GM18951 (cell line): ENCODE measurements around the gene CHST7.

Experiments used
- POLR2A ChIP-seq: IDR thresholded peaks from 4 replicates; pipeline ENCODE4 v1.6.1; 2011; ENCODE audit warnings: mild to moderate bottlenecking; ENCODE audit not compliant: insufficient read length, insufficient read depth; ENCODE audit errors: extremely low read depth
- in situ Hi-C: fragments of 300-500 bp; cut with MboI; formaldehyde crosslinking; loops from one replicate; pipeline ENCODE4 v1.12.0; 2022; ENCODE audit warnings: low sequenced_read_pairs, mixed read lengths, inconsistent platforms; ENCODE audit not compliant: unreplicated experiment

Gene CHST7

DNA sequence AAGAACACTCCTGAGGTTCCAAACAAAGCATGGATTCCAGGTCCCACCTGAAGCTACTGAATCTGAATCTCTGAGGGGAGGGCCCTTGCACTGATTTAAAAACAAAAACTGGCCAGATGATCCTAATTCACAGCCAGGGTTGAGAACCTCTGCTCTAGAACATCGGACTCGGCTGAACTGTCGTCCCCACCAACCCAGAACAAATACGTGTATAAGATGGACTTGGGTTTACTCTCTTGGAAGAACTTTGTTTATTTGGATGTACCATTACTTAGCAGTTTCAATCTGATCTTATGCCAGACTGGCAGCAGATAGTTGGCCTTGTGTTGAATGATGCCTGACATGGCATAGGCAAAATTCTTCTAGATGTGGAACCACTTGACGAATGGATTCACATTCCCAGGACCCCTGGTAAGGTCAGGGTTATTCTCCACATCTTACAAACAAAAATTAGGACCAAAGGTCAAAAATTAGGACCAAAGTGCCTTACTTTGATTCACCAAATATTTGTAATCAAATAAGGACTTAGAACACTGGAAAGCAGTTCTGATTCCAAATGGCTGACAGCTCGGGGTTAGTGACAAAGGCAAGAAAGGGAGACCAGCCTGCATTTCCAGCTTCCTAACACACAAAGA is 29.0 kb downstream of the CHST7 start:
- no peak for TF ChIP-seq POLR2A
- in situ Hi-C loops, result no loop called here

DNA sequence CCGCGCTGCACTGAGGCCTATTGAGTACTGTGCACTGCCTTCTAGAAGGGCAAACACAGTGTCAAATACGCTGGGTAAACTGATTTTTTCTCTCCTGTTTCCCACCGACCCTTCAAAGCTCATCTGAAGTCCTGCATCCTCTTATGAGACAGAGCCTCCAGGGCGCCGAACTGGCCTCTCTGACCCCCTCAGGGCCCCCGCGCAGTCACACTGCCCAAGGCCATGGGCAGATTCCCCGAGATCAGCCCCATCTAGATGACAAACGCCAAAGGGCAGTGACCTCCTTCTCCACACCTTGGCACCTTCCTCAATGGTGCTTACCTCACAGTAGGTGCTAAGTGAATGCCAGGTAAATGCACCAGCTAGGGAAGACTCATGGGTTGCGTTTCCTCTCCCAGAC is 34.4 kb downstream of the CHST7 start:
- in situ Hi-C loops, result no loop called here
- no peak for TF ChIP-seq POLR2A

DNA sequence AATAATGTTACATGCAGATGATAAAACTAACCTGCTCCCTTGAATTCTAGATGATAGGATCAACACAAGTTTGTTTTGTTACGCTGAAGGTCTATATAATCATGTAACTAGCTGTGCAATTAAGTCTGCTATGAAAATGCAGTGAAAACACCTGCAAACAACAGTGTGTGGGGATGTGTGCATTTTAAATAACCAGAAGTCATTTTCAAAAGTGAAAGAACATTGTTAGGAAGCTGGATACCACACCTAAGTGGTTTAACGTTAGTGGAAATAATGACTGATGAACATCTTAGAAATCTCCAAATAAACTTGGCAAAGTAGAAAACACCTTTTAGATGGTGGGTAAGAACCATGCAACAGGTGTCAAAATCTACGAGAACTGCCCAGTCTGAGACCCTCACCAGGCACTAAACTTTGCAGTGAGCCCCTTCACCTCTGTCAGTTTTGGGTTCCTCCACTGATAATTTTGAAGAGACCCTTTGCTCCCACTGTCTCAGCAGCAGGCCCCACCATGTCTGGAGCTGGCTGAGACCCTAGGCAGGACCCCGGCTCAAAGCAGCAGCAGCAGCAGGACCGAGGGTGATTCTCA is 36.6 kb downstream of the CHST7 start:
- no peak for TF ChIP-seq POLR2A
- in situ Hi-C loops, result no loop called here

DNA sequence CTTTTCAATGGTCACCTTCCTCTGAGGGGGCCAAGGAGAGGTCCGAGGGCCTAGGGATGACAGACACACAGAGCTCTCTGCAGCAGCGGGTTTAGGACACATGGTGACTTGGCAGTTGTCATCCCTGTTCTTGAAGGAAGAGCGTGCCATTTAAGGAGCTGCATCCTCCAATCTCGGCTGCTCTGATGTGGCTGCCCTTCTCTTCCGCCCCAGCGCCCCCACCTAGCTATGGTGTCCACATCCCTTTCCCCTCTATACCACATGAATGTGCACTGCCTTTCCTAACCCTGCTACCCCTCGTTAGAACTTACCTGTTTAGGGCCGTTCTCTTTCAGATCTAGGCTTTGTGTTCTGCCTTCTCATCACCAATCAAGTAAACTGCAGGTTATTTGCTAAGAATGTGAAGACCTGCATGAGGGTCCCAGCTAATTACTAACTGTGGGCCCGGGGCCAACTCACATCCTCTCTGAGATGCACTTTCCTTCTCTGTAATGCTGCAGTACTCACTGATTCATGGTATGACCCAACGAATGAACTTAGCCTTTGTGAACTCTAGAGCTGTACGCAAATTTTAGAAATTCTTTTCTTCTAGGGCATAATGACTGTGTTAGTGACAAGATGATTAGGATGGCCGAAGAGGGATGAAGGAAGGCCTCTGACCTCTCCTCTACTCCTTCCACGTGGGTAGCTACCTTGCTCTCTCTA is 38.2 kb downstream of the CHST7 start:
- TF ChIP-seq POLR2A, result no peak
- in situ Hi-C loops, result no loop called here

DNA sequence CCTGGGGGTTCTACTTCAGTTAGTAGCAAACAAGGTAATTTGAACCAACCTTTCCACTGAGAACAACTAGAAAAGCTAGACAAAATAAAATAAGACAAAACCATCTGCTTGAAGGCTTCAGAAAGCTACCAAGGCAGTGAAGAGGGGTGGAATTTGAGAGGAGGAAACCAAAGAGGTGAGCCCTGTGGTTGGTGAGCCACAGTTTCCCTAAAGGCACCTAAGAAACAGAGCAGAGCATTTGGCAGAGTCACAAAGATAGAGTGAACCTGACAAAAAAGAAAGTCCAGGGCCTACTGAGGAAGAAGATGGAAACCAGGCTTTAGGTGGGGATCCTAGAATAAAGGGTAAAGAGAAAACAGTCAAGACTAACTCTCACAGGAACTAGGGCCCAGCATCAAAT is 44.3 kb downstream of the CHST7 start:
- no peak for TF ChIP-seq POLR2A
- in situ Hi-C loops, result no loop called here

DNA sequence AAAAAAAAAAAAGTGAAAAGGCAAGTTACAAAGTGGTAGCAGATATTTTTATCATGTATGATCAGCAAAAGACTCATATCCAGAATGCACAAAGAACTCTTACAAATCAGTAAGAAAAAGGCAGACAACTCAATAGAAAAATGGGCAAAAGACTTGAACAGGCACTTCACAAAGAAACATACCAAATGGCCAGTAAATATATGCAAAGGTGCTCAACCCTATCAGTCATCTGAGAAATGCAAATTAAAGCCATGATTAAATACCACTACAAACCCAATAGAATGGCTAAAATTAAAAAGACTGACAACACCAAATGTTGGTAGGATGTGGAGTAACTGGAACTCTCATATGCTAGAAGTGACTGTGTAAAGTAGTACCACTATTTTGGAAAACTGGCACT is 45.4 kb downstream of the CHST7 start:
- no peak for TF ChIP-seq POLR2A
- in situ Hi-C loops, result no loop called here

DNA sequence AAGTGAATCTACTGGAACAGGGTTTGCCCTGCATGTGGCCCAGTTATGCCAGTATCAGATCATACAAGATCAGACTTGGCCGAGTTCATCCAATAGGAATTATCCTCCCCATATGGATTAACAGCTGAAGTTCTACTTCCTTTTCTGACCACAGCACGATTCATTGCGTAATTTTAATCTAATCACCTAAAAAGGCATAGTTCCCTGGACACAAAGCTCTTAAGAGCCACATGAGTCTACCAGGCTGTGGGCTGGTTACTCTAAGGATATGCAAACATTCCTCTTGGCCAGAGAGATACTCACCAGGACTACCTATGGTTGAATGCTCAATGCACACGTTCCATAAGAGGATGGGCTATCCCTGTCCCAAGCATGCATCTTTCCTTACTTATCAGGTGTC is 46.9 kb downstream of the CHST7 start:
- no peak for TF ChIP-seq POLR2A
- in situ Hi-C loops, result no loop called here

DNA sequence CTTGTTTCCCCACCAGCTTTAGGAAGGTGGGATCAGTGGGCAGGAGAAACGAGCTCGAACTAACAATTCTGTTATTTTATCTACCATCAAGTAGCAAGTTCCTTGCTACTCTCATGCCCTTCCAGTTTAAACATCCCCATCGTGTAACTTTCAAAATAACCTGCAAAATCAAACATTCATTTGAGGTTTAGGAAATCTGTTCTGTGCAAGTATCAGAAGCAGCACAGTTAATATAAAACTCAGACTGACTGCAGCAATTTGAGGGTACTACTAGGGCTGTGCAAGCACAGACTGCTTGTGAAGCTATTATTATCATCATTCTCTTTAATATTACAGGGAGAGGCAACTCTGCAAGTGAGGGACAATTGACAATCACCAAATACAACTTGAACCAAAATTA is 48.0 kb downstream of the CHST7 start:
- in situ Hi-C loops, result no loop called here
- no peak for TF ChIP-seq POLR2A

DNA sequence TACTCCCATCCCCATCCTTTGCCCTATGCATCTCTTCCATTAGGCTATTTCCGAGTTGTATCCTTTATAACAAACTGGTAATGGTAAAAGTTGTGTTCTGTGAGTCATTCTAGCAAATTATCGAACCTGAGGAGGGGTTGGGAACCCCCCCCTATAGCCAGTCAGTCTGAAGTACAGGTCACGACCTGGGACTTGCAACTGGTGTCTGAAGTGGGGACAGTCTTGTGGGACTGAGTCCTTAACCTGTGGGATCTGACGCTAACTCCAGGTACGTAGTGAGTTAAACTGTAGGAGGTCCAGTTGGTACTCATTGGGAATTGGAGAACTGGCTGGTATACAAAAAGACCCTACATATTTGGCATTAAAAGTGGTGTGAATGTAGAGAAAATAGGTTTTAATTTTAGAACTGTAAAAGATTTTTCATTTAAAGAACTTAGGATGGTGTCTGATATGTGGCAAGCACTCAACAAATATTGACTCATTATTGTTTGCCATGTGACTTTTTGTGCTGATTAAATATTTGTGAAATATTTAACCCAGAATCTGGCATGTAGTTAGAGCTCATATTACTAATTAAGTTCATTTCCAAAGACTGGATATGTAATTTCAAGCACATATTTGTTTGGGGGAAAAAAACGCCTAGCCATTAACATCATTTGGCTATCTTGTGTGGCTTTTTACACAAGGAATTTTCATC is 50.7 kb downstream of the CHST7 start:
- TF ChIP-seq POLR2A, result no peak
- in situ Hi-C loops, result no loop called here

DNA sequence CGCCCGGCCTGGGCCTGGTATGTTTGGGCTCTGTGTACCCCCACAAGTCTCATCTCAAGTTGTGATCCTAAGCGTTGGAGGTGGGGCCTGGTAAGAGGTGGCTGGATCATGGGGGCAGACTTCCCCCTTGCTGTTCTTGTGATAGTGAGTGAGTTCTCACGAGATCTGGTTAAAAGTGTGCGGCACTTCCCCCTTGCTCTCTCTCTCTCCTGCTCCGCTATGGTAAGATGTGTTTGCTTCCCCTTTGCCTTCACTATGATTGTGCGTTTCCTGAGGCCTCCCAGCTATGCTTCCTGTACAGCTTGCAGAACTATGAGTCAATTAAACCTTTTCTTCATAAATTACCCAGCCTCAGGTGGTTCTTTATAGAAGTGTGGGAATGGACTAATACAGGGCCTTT is 53.0 kb downstream of the CHST7 start:
- TF ChIP-seq POLR2A, result no peak
- in situ Hi-C loops, result no loop called here

DNA sequence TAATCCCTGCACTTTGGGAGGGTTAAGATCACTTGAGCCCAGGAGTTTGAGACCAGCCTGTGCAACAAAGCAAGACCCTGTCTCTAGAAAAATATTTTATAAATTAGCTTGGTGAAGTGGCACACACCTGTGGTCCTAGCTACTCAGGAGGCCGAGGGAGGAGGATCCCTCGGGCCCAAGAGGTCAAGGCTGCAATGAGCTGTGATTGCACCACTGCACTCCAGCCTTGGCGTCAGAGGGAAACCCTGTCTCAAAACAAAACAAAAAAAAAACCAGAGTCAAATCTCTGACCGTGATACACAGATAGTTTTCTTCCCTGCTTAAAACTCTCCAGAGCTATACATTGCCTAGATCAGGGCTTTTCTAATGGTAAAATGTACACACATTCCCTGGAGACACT is 53.5 kb downstream of the CHST7 start:
- in situ Hi-C loops, result no loop called here
- TF ChIP-seq POLR2A, result no peak

DNA sequence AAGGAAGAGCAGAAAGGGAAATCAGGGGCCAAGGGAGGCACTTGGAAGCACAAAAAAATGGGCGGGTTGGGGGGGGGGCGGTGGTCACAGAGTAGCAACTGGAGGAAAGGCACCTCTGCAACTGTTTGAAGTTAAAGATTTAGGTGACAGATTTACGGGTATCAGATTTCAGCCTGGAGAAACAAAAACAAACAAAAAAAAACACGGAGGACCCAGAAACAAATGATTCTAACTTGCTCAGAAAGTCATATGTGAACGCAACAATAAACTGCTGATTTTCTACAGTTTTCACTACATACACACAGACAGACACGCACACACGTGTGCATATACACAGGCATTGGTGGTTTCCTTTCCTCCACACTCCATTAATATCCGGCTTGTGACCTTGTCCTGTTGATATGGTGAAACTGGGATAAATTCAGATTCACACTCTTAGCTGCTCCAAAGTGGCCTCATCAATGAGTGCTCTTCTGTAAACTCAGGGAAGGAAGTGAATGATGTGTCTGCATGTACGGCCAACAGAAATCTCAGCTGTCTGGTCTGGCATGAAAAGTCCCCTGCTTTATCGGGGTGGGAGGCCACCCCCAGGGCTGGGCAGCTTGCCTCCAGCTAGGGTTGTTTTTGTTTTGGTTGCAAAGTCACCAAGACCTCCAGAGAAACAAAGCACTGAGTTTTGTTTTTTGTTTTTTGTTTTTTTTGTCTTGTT is 54.3 kb downstream of the CHST7 start:
- no peak for TF ChIP-seq POLR2A

More for the DNA sequence above, 54.3 kb downstream of the CHST7 start:
- in situ Hi-C loops, result no loop called here
